Adipose tissue (tissue), 3 donors: Measurements from ENCODE around the gene MGP. TPM values are rescaled to one million over a fixed set of nuclear protein-coding genes. Genes with fewer than 3 reads are reported as not detected.

Experiments used
- H3K27ac ChIP-seq: one replicate; pipeline ENCODE4 v1.5.1; 2013; ENCODE audit warnings: low read depth, low read length
- WGBS, 3 donors: extraction: QIAGEN DNeasy Blood & Tissue Kit; methylation state at CpG; one replicate each; pipeline ENCODE4 v1.1.7; 2013; 5-methylcytosine and 5-hydroxymethylcytosine counted together
- polyA plus RNA-seq, 3 donors: library from polyadenylated mRNA; stranded (reverse); fragments of 200-250 nt; gene quantifications; one replicate each; pipeline ENCODE4 v1.2.3, GENCODE V29; 2013
- donor health status: healthy with polysubstance abuse.
- donor health status: Bipolar disorder and iron deficiency.
- donor health status: healthy.

The MGP gene
- polyA plus RNA-seq, 3 donors = 63.1 to 1,647 (median 417) TPM

DNA sequence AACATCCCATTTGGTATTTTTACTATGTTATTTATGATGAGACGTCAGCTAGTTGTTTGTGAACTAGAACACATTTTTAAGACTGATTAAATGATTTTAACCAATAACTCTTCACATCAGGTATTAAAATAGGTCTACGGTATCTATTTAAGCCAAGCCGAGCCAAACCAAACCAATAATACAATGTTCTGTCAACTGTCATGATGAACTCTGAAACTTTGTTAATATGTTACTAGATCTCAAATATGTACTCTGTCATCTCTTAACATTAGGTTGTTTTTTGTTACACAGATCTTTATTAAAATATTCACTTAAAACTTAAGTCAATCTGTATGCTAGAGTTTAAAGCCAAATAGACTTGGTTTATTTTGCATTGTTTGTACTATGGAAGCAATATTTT lies 43.3 kb downstream of the MGP start:
- WGBS, 3 donors = 24 to 87% (median 82%) methylated on average over 3 of the region's 3 CpGs
- H3K27ac ChIP-seq = no peak overlapping the region

DNA sequence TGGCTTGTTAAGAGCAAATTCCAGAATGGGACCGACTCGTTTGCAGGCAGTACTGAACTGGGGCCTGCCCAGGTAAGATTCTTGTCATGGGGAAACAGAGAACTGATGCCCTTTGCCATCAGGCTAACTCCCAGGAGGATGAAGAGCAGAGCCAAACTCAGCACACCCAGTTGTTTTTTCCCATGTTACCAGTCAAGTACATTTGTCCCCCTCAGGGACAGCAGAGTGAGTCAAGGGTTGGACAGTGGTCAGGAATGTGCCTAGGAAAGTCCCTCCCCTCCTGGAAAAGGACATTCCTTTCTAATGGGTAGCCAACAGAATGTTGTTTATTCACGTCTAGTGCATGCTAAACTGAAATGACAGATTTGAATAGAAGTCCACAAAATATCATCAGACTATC lies 43.9 kb downstream of the MGP start:
- WGBS, 3 donors = 24 to 55% (median 42%) methylated on average over 3 of the region's 3 CpGs

DNA sequence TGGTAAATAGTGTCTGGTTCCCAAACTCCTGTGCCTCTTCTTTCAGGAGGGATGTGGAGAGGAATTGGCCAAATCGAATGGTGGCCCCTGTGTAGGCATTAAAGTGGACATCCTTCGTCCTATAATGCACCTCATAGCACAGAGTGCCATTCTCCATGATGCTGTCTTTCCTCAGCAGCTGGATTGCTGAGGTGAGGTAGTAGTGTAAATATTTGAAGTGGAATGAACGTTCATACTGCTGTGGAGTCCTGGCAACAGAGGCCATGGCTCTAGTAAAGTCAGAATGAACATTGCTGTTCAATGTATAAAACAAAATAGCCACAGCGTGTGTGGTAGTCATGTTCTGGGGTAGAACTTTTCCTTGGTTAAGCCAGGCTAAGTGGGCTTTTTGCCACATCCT lies 45.0 kb downstream of the MGP start:
- WGBS, 3 donors = 78 to 90% (median 90%) methylated on average over 4 of the region's 4 CpGs
- no peak overlapping the region for H3K27ac ChIP-seq

More for the DNA sequence above, 43.9 kb downstream of the MGP start:
- H3K27ac ChIP-seq = no peak overlapping the region

DNA sequence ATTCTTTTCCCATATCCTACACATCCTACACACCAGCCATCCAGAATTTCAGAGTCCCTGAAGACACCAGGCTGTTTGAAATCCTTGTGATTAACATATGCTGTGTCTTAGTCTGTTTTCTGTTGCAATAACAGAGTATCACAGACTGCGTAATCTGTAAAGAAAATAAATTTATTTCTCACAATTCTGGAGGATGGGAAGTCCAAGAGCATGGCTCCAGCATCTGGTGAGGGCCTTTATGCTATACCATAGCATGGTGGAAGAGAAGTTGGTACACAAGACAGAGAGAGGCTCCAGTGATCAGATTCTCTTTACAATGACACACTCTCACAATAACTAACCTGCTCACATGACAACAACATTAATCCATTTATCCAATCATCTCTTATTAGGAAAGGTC lies 46.4 kb downstream of the MGP start:
- H3K27ac ChIP-seq = no peak overlapping the region
- 94 to 99% (median 97%) methylated on average over 1 of the region's 1 CpG for WGBS, 3 donors

DNA sequence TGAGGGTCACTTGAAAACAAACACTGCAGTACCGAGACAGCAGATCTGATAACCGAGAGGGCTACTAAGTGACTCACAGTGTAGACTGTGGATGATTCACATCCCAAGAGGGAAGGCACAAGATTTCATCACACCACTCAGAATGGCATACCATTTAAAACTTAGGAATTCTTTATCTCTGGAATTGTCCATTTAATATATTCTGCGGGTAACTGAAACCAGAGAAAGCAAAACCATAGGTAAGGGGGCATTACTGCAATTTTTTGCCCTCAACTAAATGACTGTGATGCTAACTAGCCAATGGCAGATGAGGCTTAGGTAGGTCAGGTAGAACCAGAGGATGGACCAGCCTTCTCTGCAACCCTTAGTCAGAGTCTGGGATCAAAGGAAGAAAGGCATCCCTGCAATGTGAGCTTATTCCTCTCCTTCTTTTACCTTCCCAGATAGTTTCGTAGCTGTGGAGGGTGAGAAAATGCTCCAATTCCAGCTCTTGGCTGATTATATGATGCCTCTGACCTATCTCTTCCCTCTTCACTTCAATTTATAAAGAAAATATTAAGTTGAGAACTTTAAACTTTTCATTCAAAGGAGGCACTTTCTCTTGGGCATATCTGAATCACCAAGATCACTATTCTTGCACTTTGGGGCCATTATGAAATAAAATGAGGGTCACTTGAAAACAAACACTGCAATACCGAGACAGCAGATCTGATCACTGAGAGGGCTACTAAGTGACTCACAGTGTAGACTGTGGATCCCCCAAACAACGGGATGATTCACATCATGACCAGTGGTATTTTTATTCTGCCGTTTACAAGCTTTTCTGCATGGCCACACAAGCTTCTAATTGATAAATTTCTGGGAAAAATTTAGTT lies 49.1 kb downstream of the MGP start:
- H3K27ac ChIP-seq = no peak overlapping the region
- WGBS, 3 donors = 76 to 89% (median 80%) methylated on average over 7 of the region's 7 CpGs

DNA sequence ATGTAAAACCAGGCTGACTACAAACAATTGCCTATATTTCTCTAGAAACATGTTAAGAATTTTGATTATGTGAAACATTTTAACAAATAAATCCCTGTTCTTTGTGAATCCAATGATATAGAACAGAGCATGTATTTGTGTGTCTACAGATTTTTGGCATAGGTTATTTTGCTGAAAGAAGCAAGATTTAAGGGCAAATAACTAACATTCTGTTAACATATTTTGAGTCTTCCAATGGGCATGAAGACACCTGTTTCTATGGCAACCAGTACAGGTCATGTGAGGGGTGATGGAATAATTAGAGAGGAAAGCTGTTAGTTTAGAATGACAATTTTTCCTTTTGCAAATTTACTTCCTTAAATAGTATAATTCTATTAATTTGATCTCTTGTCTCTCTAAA lies 51.1 kb downstream of the MGP start:
- no peak overlapping the region for H3K27ac ChIP-seq

DNA sequence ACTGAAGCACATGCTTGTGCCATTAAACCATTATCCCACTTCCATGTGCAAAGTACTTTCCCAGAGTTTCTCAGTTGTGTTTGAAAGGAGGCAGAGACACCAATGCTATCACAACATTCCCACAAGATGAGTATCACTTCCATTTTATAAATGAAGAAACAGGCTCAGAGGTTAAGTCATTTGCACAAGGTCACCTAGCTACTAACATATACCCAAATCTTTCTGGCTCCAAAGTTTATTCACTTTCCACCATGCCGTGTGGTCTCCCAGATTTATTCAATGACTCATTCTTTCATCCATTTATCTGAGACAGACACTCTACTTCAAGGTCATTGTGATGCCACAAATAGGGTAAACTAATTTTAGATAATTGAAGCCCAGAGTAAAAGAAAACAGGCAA lies 51.7 kb downstream of the MGP start:
- 10 to 59% (median 51%) methylated on average over 1 of the region's 1 CpG for WGBS, 3 donors
- no peak overlapping the region for H3K27ac ChIP-seq

DNA sequence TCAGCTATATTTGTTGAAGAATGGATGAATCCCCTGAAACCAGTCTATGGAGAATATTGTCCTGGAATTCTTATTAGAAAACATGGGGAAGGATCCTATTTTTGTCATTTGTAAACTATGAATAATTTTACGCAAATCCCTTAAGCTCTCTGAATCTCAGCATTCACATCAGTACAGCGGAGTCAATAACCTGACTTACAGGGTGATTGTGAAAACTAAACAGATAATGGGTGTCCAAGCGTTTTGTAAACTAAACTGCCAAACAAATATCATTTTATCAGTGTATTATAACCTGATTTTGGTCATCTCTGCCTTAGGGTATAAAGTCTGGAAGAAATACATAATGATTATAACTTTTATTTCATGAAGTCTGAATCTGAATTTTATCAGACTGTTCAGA lies 52.3 kb downstream of the MGP start:
- no peak overlapping the region for H3K27ac ChIP-seq
- WGBS, 3 donors = 88 to 89% (median 89%) methylated on average over 3 of the region's 3 CpGs

Other genes starting within 250 kb of the MGP start
- under 1 TPM in 1 of 3 donors, not detected in 2; 0.01 TPM for gene GUCY2C, start 189.3 kb downstream of the MGP start, polyA plus RNA-seq
- 10 to 100 TPM; 11.5 to 22.3 (median 19.9) TPM for gene WBP11, start 82.4 kb downstream of the MGP start, polyA plus RNA-seq
- gene C12orf60, start 82.2 kb downstream of the MGP start, polyA plus RNA-seq = 1 to 10 TPM in 1 of 3 donors, under 1 TPM in 2; 0.49 to 1.0 (median 0.82) TPM
- gene SMCO3, start 71.7 kb downstream of the MGP start, polyA plus RNA-seq = 1 to 10 TPM in 1 of 3 donors, under 1 TPM in 1, not detected in 1; 0.12 to 1.1 TPM
- gene ART4, start 42.3 kb downstream of the MGP start, polyA plus RNA-seq = 1 to 10 TPM in 1 of 3 donors, under 1 TPM in 2; 0.66 to 3.3 (median 0.74) TPM
- 10 to 100 TPM in 1 of 3 donors, 1 to 10 TPM in 1, under 1 TPM in 1; 0.21 to 44.0 (median 1.1) TPM for gene ERP27, start 52.7 kb upstream of the MGP start, polyA plus RNA-seq
- gene ARHGDIB, start 75.7 kb upstream of the MGP start, polyA plus RNA-seq = 100 to 1,000 TPM in 2 of 3 donors, 10 to 100 TPM in 1; 27.0 to 267 (median 154) TPM
- gene PDE6H, start 87.2 kb upstream of the MGP start, polyA plus RNA-seq = not detected